HepG2 (cell line): ENCODE data around the gene LDB2.

Experiments used
- CBX2 ChIP-seq, 2 experiments: fragments of 200-600 bp in 1 of 2; sonication (generic); formaldehyde crosslinking in 1 of 2; IDR thresholded peaks; 2 replicates each; pipeline versions ENCODE4 v1.7.0 to v1.8.1; 2018 to 2022; ENCODE audit warnings: low read depth in 2 of 2, low read length in 1 of 2, mild to moderate bottlenecking in 1 of 2, missing genetic modification reagents in 1 of 2
- CENPX ChIP-seq: sonication (generic); formaldehyde crosslinking; IDR thresholded peaks from 2 replicates; pipeline ENCODE4 v1.9.0; 2021; ENCODE audit warnings: mild to moderate bottlenecking, missing genetic modification reagents, moderate library complexity
- CTCF ChIP-seq: sonication (generic); formaldehyde crosslinking; IDR thresholded peaks from 2 replicates; pipeline ENCODE4 v1.5.0; 2020; ENCODE audit warnings: mild to moderate bottlenecking, missing genetic modification reagents, moderate library complexity
- EP300 ChIP-seq, 3 experiments: sonication (generic) in 1 of 3; formaldehyde crosslinking in 1 of 3; IDR thresholded peaks; 2 replicates each; pipeline versions ENCODE4 v1.5.1 to v1.6.1; 2011 to 2020; ENCODE audit warnings: low read depth in 2 of 3, low read length in 2 of 3, borderline replicate concordance in 1 of 3, improper control_type of control experiment in 1 of 3, mild to moderate bottlenecking in 1 of 3, missing genetic modification reagents in 1 of 3, moderate library complexity in 1 of 3
- HDAC2 ChIP-seq: sonication (generic); formaldehyde crosslinking; IDR thresholded peaks from 2 replicates; pipeline ENCODE4 v1.4.0; 2020; ENCODE audit warnings: missing genetic modification reagents
- HDAC6 ChIP-seq: fragments of 200-600 bp; sonication (generic); IDR thresholded peaks from 2 replicates; pipeline ENCODE4 v1.7.0; 2017; ENCODE audit warnings: mild to moderate bottlenecking, antibody characterized with exemption, low read length, low read depth
- HOXA9 ChIP-seq: sonication (generic); formaldehyde crosslinking; IDR thresholded peaks from 2 replicates; pipeline ENCODE4 v1.8.1; 2022; ENCODE audit warnings: missing genetic modification reagents, mild to moderate bottlenecking, moderate library complexity, borderline replicate concordance
- NPAS2 ChIP-seq: sonication (generic); formaldehyde crosslinking; IDR thresholded peaks from 2 replicates; pipeline ENCODE4 v1.8.0; 2022; ENCODE audit warnings: mild to moderate bottlenecking, missing genetic modification reagents, borderline replicate concordance
- RORA ChIP-seq: sonication (generic); formaldehyde crosslinking; IDR thresholded peaks from 2 replicates; pipeline ENCODE4 v1.5.0; 2020; ENCODE audit warnings: mild to moderate bottlenecking, missing genetic modification reagents, moderate library complexity
- TCF12 ChIP-seq, 2 experiments: fragments of 450-650 bp in 1 of 2; sonication (generic) in 1 of 2; formaldehyde crosslinking in 1 of 2; IDR thresholded peaks; 2 replicates each; pipeline versions ENCODE4 v1.6.1 to v1.8.0; 2017 to 2022; ENCODE audit warnings: antibody characterized with exemption in 1 of 2, mild to moderate bottlenecking in 1 of 2, missing genetic modification reagents in 1 of 2, moderate library complexity in 1 of 2
- ZNF496 ChIP-seq: sonication (generic); formaldehyde crosslinking; IDR thresholded peaks from 2 replicates; pipeline ENCODE4 v1.8.1; 2023; ENCODE audit warnings: mild to moderate bottlenecking, moderate library complexity, missing genetic modification reagents; ENCODE audit not compliant: insufficient replicate concordance
- ZNF747 ChIP-seq: sonication (generic); formaldehyde crosslinking; IDR thresholded peaks from 2 replicates; pipeline ENCODE4 v1.8.1; 2023; ENCODE audit warnings: missing genetic modification reagents, mild to moderate bottlenecking, borderline replicate concordance
- TF ChIP-seq, protein P1 (sequence below): sonication (generic); formaldehyde crosslinking; IDR thresholded peaks from 2 replicates; pipeline ENCODE4 v1.8.1; 2022; ENCODE audit warnings: mild to moderate bottlenecking, missing genetic modification reagents
- TF ChIP-seq, protein P2 (sequence below): sonication (generic); formaldehyde crosslinking; IDR thresholded peaks from 2 replicates; pipeline ENCODE4 v1.5.0; 2020; ENCODE audit warnings: missing genetic modification reagents

GRCh38 chr4:16483540-16483939 lies 414.9 kb downstream of the LDB2 start:
- TF ChIP-seq ZNF747 (CRISPR knock-in tag) (no peak), ZNF496 (CRISPR knock-in tag) (no peak), CTCF (CRISPR knock-in tag) (no peak), NPAS2 (CRISPR knock-in tag) (no peak), EP300 (IDR thresholded peaks at IDR 0.05; ENCODE audit: low read depth in 2 of 2, low read length in 2 of 2) (no peak), EP300 (CRISPR knock-in tag; IDR thresholded peaks at IDR 0.05; ENCODE audit: borderline replicate concordance) (no peak), HDAC6 (no peak), CENPX (CRISPR knock-in tag) (no peak), RORA (CRISPR knock-in tag) (no peak), HDAC2 (CRISPR knock-in tag) (no peak), HOXA9 (CRISPR knock-in tag) (no peak), CBX2 (IDR thresholded peaks at IDR 0.05; ENCODE audit: low read depth, low read length) (no peak), CBX2 (CRISPR knock-in tag; IDR thresholded peaks at IDR 0.05; ENCODE audit: low read depth) (no peak), TCF12 (IDR thresholded peaks at IDR 0.05) (no peak), TCF12 (CRISPR knock-in tag; IDR thresholded peaks at IDR 0.05) (no peak)
- TF ChIP-seq, protein P1, sequence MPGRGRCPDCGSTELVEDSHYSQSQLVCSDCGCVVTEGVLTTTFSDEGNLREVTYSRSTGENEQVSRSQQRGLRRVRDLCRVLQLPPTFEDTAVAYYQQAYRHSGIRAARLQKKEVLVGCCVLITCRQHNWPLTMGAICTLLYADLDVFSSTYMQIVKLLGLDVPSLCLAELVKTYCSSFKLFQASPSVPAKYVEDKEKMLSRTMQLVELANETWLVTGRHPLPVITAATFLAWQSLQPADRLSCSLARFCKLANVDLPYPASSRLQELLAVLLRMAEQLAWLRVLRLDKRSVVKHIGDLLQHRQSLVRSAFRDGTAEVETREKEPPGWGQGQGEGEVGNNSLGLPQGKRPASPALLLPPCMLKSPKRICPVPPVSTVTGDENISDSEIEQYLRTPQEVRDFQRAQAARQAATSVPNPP (CRISPR knock-in tag) = no peak
- TF ChIP-seq, protein P2, sequence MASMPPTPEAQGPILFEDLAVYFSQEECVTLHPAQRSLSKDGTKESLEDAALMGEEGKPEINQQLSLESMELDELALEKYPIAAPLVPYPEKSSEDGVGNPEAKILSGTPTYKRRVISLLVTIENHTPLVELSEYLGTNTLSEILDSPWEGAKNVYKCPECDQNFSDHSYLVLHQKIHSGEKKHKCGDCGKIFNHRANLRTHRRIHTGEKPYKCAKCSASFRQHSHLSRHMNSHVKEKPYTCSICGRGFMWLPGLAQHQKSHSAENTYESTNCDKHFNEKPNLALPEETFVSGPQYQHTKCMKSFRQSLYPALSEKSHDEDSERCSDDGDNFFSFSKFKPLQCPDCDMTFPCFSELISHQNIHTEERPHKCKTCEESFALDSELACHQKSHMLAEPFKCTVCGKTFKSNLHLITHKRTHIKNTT (CRISPR knock-in tag) = no peak
